GM21576 (cell line): Measurements from ENCODE around the gene C16orf54.
"Not testable (repeated sequence)": the region's sequence is repeated elsewhere in the genome, so short reads cannot be mapped to it uniquely, and the experiment has no call there.

Source experiments
- ATAC-seq: cut with Tn5 transposase; IDR thresholded peaks from one replicate; pipeline ENCODE4 v1.9.1; 2021; ENCODE audit warnings: mild to moderate bottlenecking, moderate library complexity; ENCODE audit not compliant: unreplicated experiment

C16orf54 gene, protein sequence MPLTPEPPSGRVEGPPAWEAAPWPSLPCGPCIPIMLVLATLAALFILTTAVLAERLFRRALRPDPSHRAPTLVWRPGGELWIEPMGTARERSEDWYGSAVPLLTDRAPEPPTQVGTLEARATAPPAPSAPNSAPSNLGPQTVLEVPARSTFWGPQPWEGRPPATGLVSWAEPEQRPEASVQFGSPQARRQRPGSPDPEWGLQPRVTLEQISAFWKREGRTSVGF

GRCh38 chr16:29745853-29746345, at the start of gene C16orf54:
Gene C16orf54 (minus strand): TSS chr16:29745990. CDS start chr16:29744951, 1,039 bp downstream.
- ATAC-seq = peak; percentile 75

- ATAC-seq = no peak
Measured at GRCh38 chr16:29794231-29794710, 48.5 kb upstream of the C16orf54 start.

DNA sequence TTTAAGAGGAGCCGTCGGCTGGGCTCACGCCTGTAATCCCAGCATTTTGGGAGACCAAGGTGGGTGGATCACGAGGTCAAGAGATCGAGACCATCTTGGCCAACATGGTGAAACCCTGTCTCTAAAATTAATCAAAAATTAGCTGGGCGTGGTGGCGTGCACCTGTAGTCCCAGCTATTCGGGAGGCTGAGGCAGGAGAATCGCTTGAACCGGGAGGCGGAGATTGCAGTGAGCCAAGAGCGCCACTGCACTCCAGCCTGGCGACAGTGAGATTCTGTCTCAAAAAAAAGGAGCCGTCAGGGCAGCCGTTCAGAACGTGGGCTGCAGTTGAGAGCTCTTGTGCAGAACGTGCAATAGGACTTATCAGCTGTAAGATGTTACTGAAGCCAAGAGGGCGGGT, 47.4 kb upstream of the C16orf54 start:
- ATAC-seq = not testable (repeated sequence)

- no peak for ATAC-seq
Measured at GRCh38 chr16:29791845-29792807, 46.3 kb upstream of the C16orf54 start.

DNA sequence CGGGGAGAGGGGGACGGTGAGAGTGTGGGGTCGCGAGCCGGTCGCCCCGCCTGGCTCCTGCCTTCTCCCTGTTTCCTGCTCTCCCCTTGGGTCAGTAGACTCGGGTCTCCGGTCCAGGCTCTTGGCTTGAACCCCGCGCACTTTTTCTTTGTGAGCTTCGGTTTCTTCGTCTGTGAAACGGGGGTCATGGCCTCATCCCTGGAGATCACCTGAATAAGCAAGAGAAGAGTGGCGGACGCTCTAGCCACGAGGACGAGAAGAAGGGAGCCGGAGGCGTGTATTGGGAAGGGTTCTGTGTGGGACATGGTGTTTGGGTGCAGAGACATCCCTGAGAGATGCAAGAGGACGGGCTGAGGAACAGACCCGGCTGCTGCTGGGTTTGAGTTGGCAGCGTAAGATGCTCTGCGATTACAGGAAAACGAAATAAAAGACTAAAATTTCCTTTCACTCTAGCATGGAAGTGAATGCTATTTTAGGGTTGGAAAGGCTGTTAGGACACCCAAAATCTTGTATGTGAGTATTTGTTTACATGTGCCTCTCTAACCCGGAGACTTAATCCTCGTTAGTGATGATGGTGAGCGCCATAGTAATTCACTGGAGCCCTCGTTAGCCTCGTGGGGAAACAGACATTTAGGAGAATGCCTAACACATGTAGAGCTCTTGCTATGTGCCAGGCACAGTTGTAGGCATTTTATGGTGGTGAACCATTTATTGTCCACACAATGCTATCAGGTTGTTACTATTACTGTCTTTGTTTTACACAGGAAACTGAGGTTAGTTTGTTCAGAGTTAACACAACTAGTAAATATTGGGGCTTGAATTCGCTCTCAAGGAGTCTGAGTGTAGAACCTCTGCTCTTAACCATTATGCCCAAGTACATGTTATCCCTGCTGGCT, 45.4 kb upstream of the C16orf54 start:
- ATAC-seq = no peak

- ATAC-seq = peak; percentile 87
Measured at GRCh38 chr16:29790183-29790948, 44.6 kb upstream of the C16orf54 start, which contains the start of gene KIF22. Gene KIF22 (plus strand): TSS chr16:29790751. CDS start chr16:29790760, 9 bp downstream.

- ATAC-seq = no peak
Measured at GRCh38 chr16:29789775-29790182, 44.0 kb upstream of the C16orf54 start.

GRCh38 chr16:29787155-29787554, 41.4 kb upstream of the C16orf54 start:
- not testable (repeated sequence) for ATAC-seq

DNA sequence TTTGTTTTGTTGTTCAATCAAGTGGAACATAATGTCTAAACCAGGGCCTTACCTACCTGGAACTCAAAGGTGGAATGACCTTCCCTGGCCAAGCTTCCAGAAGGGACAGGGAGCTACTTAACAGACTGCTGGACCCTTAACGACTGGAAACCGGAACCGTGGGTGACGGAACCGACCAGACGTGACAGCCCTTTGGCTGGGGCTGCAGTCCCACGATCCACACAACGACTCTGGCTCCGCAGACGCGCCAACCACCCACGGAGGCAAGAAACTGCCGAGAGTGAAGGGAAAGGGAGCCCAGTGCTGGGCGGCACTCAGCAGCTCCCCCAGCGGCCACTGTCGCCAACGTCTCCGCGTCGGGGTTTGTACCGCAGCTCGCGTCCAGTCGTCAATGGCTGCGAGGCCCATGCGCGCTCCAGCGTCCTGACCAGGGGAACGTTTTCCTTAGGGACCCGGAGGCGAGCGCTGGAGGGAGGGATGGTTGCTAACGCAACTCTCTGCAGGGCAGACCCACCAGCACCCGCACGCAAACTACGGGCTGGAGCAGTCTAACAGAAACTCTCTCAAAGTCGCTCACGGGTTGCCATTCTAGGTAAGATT, 39.2 kb upstream of the C16orf54 start:
- no peak for ATAC-seq

DNA sequence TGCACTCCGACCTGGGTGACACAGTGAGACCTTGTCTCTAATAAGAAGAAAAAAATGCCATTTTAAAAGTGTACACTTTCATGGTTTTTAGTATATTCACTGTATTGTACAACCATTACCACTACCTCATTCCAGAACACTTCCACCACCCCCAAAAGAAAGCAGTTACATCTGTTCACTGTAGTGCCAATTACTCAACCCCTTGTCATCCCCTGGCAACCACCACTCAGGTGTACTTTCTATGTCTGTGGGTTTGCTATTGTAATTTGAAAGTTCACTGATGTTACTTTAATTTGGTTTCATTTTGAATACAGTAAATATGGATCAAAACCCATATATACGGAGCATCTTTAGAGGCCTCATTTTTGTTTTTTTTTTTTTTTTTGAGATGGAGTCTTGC, 38.4 kb upstream of the C16orf54 start:
- ATAC-seq = no peak

DNA sequence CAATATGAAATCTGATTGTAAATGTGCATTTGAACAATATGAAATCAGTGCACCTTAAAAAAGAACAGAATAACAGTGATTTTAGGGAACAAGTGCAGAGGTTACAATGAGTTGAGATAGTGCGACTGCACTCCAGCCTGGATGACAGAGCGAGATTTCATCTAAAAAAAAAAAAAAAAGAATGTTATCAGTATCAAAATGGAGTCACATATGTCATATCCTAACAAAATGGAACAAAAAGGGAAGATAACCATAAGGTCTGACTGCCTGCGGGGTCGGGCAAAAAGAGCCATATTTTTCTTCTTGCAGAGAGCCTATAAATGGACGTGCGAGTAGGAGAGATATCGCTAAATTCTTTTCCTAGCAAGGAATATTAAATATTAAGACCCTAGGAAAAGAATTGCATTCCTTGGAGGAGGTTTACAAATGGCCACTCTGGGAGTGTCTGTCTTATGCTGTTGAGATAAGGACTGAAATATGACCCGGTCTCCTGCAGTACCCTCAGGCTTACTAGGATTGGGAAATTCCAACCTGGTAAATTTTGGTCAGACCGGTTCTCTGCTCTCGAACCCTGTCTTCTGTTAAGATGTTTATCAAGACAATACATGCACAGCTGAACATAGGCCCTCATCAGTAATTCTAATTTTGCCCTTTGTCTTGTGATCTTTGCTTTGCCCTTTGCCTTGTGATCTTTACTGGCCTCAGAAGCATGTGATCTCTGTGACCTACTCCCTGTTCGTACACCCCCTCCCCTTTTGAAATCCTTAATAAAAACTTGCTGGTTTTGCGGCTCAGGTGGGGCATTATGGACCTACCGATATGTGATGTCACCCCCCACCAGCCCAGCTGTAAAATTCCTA, 37.5 kb upstream of the C16orf54 start:
- not testable (repeated sequence) for ATAC-seq

DNA sequence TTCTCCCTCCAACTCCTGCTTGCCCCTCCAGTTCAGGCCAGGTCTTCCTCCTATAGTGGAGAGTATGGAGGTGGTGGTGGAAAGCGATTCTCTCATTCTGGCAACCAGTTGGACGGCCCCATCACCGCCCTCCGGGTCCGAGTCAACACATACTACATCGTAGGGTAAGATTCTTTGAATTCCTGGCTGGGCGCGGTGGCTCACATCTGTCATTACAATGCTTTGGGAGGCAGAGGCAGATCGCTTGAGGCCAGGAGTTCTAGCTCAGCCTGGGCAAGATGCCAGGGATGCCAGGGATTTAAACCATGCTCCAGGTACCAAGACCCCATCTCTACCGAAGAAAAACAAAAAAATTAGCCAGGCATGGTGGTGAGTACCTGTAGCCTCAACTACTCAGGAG, 33.7 kb upstream of the C16orf54 start:
- no peak for ATAC-seq

GRCh38 chr16:29777576-29778350, 32.0 kb upstream of the C16orf54 start, which contains the start of gene ZG16:
Gene ZG16 (plus strand): TSS chr16:29778256. CDS start chr16:29779267, 1,011 bp downstream.
- ATAC-seq = no peak

GRCh38 chr16:29775742-29776408, 30.1 kb upstream of the C16orf54 start:
- no peak for ATAC-seq

DNA sequence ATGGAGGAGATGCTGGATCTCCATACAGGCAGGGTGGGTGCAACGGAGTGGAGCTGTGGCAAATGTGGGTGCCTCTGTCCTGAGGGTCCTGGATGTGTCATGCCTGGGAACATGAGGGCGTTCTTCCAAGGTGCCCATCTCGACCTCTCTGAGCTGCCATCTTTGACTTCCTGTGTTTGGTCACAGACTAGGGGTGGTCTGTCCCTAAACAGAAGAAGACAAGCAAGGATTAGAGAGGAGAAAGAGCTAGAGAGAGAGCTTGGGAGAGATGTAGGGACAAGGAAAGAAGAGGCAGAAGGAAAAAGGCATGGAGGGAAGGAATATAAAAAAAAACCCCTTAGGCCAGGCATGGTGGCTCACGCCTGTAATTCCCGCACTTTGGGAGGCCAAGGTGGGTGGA, 28.9 kb upstream of the C16orf54 start:
- no peak for ATAC-seq

DNA sequence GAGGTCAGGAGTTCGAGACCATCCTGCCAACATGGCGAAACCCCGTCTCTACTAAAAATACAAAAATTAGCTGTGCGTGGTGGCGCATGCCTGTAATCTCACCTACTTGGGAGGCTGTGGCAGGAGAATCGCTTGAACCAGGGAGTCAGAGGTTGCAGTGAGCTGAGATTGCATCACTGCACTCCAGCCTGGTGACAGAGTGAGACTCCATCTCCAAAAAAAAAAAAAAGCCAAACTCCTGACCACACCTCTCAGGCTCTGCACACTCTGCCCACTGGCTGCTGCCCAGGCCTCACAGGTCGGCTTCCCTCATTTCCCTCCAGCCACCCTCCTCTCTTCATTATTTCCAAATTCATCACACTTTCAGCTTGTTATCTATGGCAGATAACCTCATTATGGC, 26.5 kb upstream of the C16orf54 start:
- ATAC-seq = not testable (repeated sequence)
